Prostate gland (tissue), 2 donors: ENCODE measurements around the gene FRRS1L.

ENCODE experiments used
- POLR2A ChIP-seq: fragments of 450-650 bp; IDR thresholded peaks from one replicate; pipeline ENCODE4 v1.6.1; 2016; ENCODE audit warnings: antibody characterized with exemption, mild to moderate bottlenecking
- POLR2AphosphoS5 ChIP-seq: sonication (generic); formaldehyde crosslinking; IDR thresholded peaks from one replicate; pipeline ENCODE4 v1.6.1; 2017; ENCODE audit warnings: antibody characterized with exemption
- TF ChIP-seq, protein P1 (sequence below), 4 experiments: fragments of 200-600 bp in 2 of 4; fragments of 450-650 bp in 2 of 4; sonication (generic) in 2 of 4; IDR thresholded peaks; 1 replicate in 3 of 4; 2 replicates in 1 of 4; pipeline ENCODE4 v1.5.1; 2016 to 2019; ENCODE audit warnings: antibody characterized with exemption in 4 of 4, mild to moderate bottlenecking in 2 of 4, moderate library complexity in 2 of 4

DNA sequence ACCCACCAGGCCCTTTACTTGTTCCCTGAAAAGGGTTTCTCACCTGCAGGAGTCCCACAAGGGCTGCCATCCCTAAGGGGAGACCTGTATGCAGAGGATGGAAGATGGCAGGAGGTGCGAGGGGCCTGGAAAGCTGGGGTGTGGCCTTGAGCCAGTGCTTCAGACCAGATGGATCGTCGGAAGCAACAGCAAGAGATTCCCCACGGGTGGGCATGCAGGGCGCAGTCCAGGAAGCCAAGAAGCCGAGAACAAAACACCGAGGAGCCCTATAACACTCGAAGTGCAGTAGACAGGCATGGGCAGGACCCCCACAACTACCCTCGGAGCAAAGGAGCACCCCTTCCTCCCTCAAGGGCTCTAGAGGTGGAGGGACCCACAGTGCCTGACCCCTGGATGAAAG is 24.7 kb upstream of the FRRS1L start:
- TF ChIP-seq POLR2A: no peak
- TF ChIP-seq, protein P1, sequence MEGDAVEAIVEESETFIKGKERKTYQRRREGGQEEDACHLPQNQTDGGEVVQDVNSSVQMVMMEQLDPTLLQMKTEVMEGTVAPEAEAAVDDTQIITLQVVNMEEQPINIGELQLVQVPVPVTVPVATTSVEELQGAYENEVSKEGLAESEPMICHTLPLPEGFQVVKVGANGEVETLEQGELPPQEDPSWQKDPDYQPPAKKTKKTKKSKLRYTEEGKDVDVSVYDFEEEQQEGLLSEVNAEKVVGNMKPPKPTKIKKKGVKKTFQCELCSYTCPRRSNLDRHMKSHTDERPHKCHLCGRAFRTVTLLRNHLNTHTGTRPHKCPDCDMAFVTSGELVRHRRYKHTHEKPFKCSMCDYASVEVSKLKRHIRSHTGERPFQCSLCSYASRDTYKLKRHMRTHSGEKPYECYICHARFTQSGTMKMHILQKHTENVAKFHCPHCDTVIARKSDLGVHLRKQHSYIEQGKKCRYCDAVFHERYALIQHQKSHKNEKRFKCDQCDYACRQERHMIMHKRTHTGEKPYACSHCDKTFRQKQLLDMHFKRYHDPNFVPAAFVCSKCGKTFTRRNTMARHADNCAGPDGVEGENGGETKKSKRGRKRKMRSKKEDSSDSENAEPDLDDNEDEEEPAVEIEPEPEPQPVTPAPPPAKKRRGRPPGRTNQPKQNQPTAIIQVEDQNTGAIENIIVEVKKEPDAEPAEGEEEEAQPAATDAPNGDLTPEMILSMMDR (IDR thresholded peaks at IDR 0.05): no peak
- no peak for TF ChIP-seq POLR2AphosphoS5
